IMR-90 (cell line): Measurements from ENCODE around the gene FMO1. TPM values are rescaled to one million over a fixed set of nuclear protein-coding genes. Genes with fewer than 3 reads are reported as not detected.

Experiments
- ATAC-seq: fragments of 200-7000 bp; cut with Tn5 transposase; 2 replicates; pipeline ENCODE4 v1.9.1; 2020; ENCODE audit warnings: low read depth, mild to moderate bottlenecking, moderate library complexity
- BruUV-seq: library from RNA; stranded (reverse); fragments of 400-500 nt; replicated peaks from 2 replicates; lab custom pipeline; 2021; lab: Mats Ljungman, UMichigan
- CTCF ChIA-PET: fragments of 300-600 bp; formaldehyde crosslinking; extraction: SDS; loops from one replicate; lab custom pipeline; 2021; ENCODE audit warnings: antibody characterized with exemption; lab: Yijun Ruan, JAX
- POLR2A ChIA-PET: fragments of 300-600 bp; sonication (Branson Sonifier 250); formaldehyde crosslinking; loops from one replicate; lab custom pipeline; 2022; ENCODE audit warnings: antibody characterized with exemption; ENCODE audit not compliant: unreplicated experiment; lab: Charles Lee
- DNase-seq: peaks from one replicate; pipeline ENCODE4 v3.0.0; 2013
- H2AFZ ChIP-seq: replicated peaks from 2 replicates; pipeline ENCODE3; 2013; ENCODE audit warnings: low read length, mild to moderate bottlenecking; ENCODE audit not compliant: poor library complexity
- H2AK5ac ChIP-seq: 2 replicates; pipeline ENCODE4 v1.6.1; 2013; ENCODE audit warnings: low read depth, low read length, inconsistent platforms
- H2AK9ac ChIP-seq: replicated peaks from 2 replicates; pipeline ENCODE3; 2013; ENCODE audit warnings: mild to moderate bottlenecking, low read depth, low read length, moderate library complexity; ENCODE audit not compliant: poor library complexity
- H2BK120ac ChIP-seq: 2 replicates; pipeline ENCODE4 v1.6.1; 2013; ENCODE audit warnings: low read depth, low read length, inconsistent platforms
- H2BK15ac ChIP-seq: 3 replicates; pipeline ENCODE4 v1.6.1; 2013; ENCODE audit warnings: low read depth, low read length, inconsistent platforms
- H2BK20ac ChIP-seq: 2 replicates; pipeline ENCODE4 v1.6.1; 2013; ENCODE audit warnings: low read depth, mild to moderate bottlenecking, inconsistent platforms, low read length, moderate library complexity
- H2BK5ac ChIP-seq: 2 replicates; pipeline ENCODE4 v1.6.1; 2013; ENCODE audit warnings: mild to moderate bottlenecking, low read depth, low read length, inconsistent platforms; ENCODE audit not compliant: poor library complexity, severe bottlenecking
- H3K14ac ChIP-seq: replicated peaks from 2 replicates; pipeline ENCODE4 v1.6.1; 2013; ENCODE audit warnings: low read depth, low read length, inconsistent platforms
- H3K18ac ChIP-seq: 2 replicates; pipeline ENCODE4 v1.6.1; 2013; ENCODE audit warnings: low read depth, low read length, control low read depth
- H3K23ac ChIP-seq: 2 replicates; pipeline ENCODE4 v1.6.1; 2013; ENCODE audit warnings: low read depth, low read length, inconsistent platforms
- H3K27ac ChIP-seq: 2 replicates; pipeline ENCODE4 v1.5.1; 2013; ENCODE audit warnings: mild to moderate bottlenecking, control low read depth, low read length; ENCODE audit not compliant: insufficient read depth
- H3K27me3 ChIP-seq: 2 replicates; pipeline ENCODE4 v1.6.1; 2013; ENCODE audit warnings: low read length; ENCODE audit not compliant: control insufficient read depth, insufficient read depth
- H3K36me3 ChIP-seq: 2 replicates; pipeline ENCODE4 v1.6.1; 2013; ENCODE audit warnings: low read length, mixed read lengths; ENCODE audit not compliant: control insufficient read depth, insufficient read depth
- H3K4ac ChIP-seq: 2 replicates; pipeline ENCODE4 v1.6.1; 2013; ENCODE audit warnings: low read depth, low read length, inconsistent platforms
- H3K4me1 ChIP-seq: 2 replicates; pipeline ENCODE4 v1.6.1; 2013; ENCODE audit warnings: low read length, mixed read lengths; ENCODE audit not compliant: control insufficient read depth, insufficient read depth
- H3K4me2 ChIP-seq: 2 replicates; pipeline ENCODE4 v1.6.1; 2013; ENCODE audit warnings: low read depth, mild to moderate bottlenecking, control low read depth, low read length, moderate library complexity
- H3K4me3 ChIP-seq: 2 replicates; pipeline ENCODE4 v1.5.1; 2013; ENCODE audit warnings: low read depth, mild to moderate bottlenecking, control low read depth, low read length, moderate library complexity; ENCODE audit not compliant: insufficient read depth
- H3K56ac ChIP-seq: 2 replicates; pipeline ENCODE4 v1.6.1; 2013; ENCODE audit warnings: low read length, inconsistent platforms; ENCODE audit not compliant: insufficient read depth; ENCODE audit errors: extremely low read depth
- H3K79me1 ChIP-seq, 2 experiments: 2 replicates each; pipeline ENCODE4 v1.6.1; 2013; ENCODE audit warnings: low read length in 2 of 2, inconsistent platforms in 1 of 2, low read depth in 1 of 2
- H3K9ac ChIP-seq: 2 replicates; pipeline ENCODE4 v1.6.1; 2013; ENCODE audit warnings: low read depth, low read length, control low read depth
- H3K9me1 ChIP-seq: 2 replicates; pipeline ENCODE4 v1.6.1; 2013; ENCODE audit warnings: low read length, inconsistent platforms; ENCODE audit not compliant: insufficient read depth
- H3K9me3 ChIP-seq: 2 replicates; pipeline ENCODE4 v1.6.1; 2013; ENCODE audit warnings: low read length; ENCODE audit not compliant: control insufficient read depth, insufficient read depth
- H4K20me1 ChIP-seq: 2 replicates; pipeline ENCODE4 v1.6.1; 2013; ENCODE audit warnings: low read length, inconsistent platforms; ENCODE audit not compliant: insufficient read depth
- H4K5ac ChIP-seq: 2 replicates; pipeline ENCODE4 v1.6.1; 2013; ENCODE audit warnings: mild to moderate bottlenecking, low read depth, low read length, control low read depth
- H4K8ac ChIP-seq, 2 experiments: 2 replicates each; pipeline ENCODE4 v1.6.1; 2013; ENCODE audit warnings: low read depth in 2 of 2, low read length in 2 of 2, control low read depth in 1 of 2, inconsistent platforms in 1 of 2
- H4K91ac ChIP-seq: 2 replicates; pipeline ENCODE4 v1.6.1; 2013; ENCODE audit warnings: low read depth, low read length, inconsistent platforms; ENCODE audit not compliant: insufficient read depth
- BHLHE40 ChIP-seq: fragments of 150-350 bp; IDR thresholded peaks from 2 replicates; pipeline ENCODE4 v1.6.1; 2016; ENCODE audit warnings: mild to moderate bottlenecking, low read depth, low read length
- CEBPB ChIP-seq: IDR thresholded peaks from 2 replicates; pipeline ENCODE4 v1.6.1; 2012; ENCODE audit warnings: low read depth, low read length, improper control_type of control experiment
- CHD1 ChIP-seq: IDR thresholded peaks from 2 replicates; pipeline ENCODE4 v1.6.1; 2012; ENCODE audit warnings: low read depth, low read length, improper control_type of control experiment
- FOS ChIP-seq: fragments of 150-350 bp; IDR thresholded peaks from 2 replicates; pipeline ENCODE4 v1.6.1; 2016; ENCODE audit warnings: low read depth, low read length
- MAFK ChIP-seq: IDR thresholded peaks from 2 replicates; pipeline ENCODE4 v1.6.1; 2012; ENCODE audit warnings: low read depth, low read length, improper control_type of control experiment
- MAZ ChIP-seq: IDR thresholded peaks from 2 replicates; pipeline ENCODE4 v1.6.1; 2012; ENCODE audit warnings: low read depth, mild to moderate bottlenecking, low read length, improper control_type of control experiment, moderate library complexity, borderline replicate concordance
- MXI1 ChIP-seq: IDR thresholded peaks from 2 replicates; pipeline ENCODE4 v1.6.1; 2012; ENCODE audit warnings: low read depth, mild to moderate bottlenecking, low read length, moderate library complexity, borderline replicate concordance
- NFE2L2 ChIP-seq: fragments of 150-350 bp; IDR thresholded peaks from 2 replicates; pipeline ENCODE4 v1.6.1; 2016; ENCODE audit warnings: low read depth, mild to moderate bottlenecking, low read length
- RAD21 ChIP-seq: IDR thresholded peaks from 2 replicates; pipeline ENCODE4 v1.6.1; 2012; ENCODE audit warnings: low read length, improper control_type of control experiment
- RCOR1 ChIP-seq: IDR thresholded peaks from 2 replicates; pipeline ENCODE4 v1.6.1; 2012; ENCODE audit warnings: mild to moderate bottlenecking, low read length, improper control_type of control experiment; ENCODE audit not compliant: insufficient replicate concordance
- RFX5 ChIP-seq: IDR thresholded peaks from 2 replicates; pipeline ENCODE4 v1.8.0; 2012; ENCODE audit warnings: low read depth, mild to moderate bottlenecking, low read length, moderate library complexity
- SMC3 ChIP-seq: fragments of 150-350 bp; IDR thresholded peaks from 2 replicates; pipeline ENCODE4 v1.6.1; 2016; ENCODE audit warnings: low read depth, mild to moderate bottlenecking, antibody characterized with exemption, low read length, moderate library complexity
- WGBS, 2 experiments: methylation state at CpG; one replicate each; pipeline versions ENCODE4 v1.1.5 to v1.1.7; 2013; ENCODE audit warnings: missing lambda C conversion rate in 2 of 2; ENCODE audit not compliant: insufficient read length in 1 of 2; ENCODE audit errors: extremely low coverage in 2 of 2; 5-methylcytosine and 5-hydroxymethylcytosine counted together
- dilution Hi-C: fragments of 300-500 bp; cut with HindIII; formaldehyde crosslinking; loops from one replicate; pipeline ENCODE4 v1.14.3; 2018; ENCODE audit warnings: low sequenced_read_pairs; ENCODE audit not compliant: unreplicated experiment
- in situ Hi-C: fragments of 300-500 bp; cut with MboI; formaldehyde crosslinking; loops from 3 replicates; pipeline ENCODE4 v1.14.3; 2019; ENCODE audit warnings: low sequenced_read_pairs, inconsistent platforms, mixed read lengths
- intact Hi-C: fragments of 100-400 bp; cut with micrococcal nuclease; formaldehyde crosslinking; loops from 2 replicates; pipeline ENCODE4 v1.10.0; 2022
- polyA plus RNA-seq, 3 experiments: library from polyadenylated mRNA; depleted of rRNA; stranded (reverse); fragments of >200 nt; gene quantifications; 2 replicates each; pipeline ENCODE4 v1.2.3, GENCODE V29; 2012; ENCODE audit warnings: low replicate concordance in 1 of 3
- total RNA-seq: library from RNA; depleted of rRNA; stranded (reverse); fragments of >200 nt; gene quantifications from 2 replicates; pipeline ENCODE4 v1.2.3, GENCODE V29; 2012
- TF ChIP-seq, protein P1 (sequence below): fragments of 150-350 bp; IDR thresholded peaks from 2 replicates; pipeline ENCODE4 v1.6.1; 2017; ENCODE audit warnings: mild to moderate bottlenecking, antibody characterized with exemption, low read length, low read depth
- TF ChIP-seq, protein P2 (sequence below): conservative IDR thresholded peaks from 2 replicates; pipeline ENCODE4 v1.5.1; 2012; ENCODE audit warnings: mild to moderate bottlenecking, low read depth, low read length, improper control_type of control experiment
- TF ChIP-seq, protein P3 (sequence below): fragments of 150-350 bp; IDR thresholded peaks from 2 replicates; pipeline ENCODE4 v1.6.1; 2016; ENCODE audit warnings: low read depth, mild to moderate bottlenecking, low read length, moderate library complexity, borderline replicate concordance

FMO1 gene
- total and polyA plus RNA-seq, 2 of the 4 experiments (the other 2 are of a cell fraction): not detected

DNA sequence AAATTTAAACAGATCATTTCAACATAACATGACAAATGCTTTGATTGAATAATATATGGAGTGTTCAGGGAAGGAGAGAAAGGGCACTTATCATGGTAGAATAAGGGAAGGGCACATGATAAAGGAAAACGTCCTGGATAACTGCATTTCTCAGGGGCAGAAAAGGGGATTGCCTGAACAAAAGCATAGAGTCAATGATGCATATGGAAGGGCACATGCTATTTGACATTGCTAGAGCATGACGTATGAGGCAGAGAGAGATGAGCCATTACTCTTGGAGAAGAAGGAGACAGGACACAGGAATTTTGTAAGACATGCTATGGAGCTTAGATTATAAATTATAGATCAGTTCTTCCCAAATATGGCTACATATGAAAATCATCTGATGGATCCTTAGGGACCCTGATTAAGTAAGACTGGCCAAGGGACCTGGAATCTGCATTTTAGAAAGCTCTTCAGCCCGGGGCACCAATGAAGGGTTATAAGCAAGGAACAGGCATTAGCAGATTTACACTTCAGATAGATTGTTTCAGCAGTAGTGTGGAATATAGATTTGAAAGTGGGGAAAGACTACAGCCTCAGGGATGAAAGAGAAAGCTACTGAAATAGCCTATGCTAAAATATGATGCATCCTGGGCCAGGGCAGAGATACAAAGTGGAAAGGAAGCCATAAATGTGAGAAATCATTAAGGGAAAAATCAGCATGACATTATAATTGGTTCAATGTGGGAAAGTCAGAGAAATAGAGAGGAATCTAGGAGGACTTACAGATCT is 41.9 kb upstream of the FMO1 start:
- ChIA-PET POLR2A (no interaction called here), CTCF (interaction anchor here (0.5 to 0.8 kb wide), 2 partner anchors 14 to 19 kb away, joined by 3 to 4 read pairs; no protein-coding TSS in a partner anchor)
- H3K27ac ChIP-seq: no peak overlapping the region
- TF ChIP-seq, protein P1, sequence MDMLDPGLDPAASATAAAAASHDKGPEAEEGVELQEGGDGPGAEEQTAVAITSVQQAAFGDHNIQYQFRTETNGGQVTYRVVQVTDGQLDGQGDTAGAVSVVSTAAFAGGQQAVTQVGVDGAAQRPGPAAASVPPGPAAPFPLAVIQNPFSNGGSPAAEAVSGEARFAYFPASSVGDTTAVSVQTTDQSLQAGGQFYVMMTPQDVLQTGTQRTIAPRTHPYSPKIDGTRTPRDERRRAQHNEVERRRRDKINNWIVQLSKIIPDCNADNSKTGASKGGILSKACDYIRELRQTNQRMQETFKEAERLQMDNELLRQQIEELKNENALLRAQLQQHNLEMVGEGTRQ: no peak
- TF ChIP-seq, protein P2, sequence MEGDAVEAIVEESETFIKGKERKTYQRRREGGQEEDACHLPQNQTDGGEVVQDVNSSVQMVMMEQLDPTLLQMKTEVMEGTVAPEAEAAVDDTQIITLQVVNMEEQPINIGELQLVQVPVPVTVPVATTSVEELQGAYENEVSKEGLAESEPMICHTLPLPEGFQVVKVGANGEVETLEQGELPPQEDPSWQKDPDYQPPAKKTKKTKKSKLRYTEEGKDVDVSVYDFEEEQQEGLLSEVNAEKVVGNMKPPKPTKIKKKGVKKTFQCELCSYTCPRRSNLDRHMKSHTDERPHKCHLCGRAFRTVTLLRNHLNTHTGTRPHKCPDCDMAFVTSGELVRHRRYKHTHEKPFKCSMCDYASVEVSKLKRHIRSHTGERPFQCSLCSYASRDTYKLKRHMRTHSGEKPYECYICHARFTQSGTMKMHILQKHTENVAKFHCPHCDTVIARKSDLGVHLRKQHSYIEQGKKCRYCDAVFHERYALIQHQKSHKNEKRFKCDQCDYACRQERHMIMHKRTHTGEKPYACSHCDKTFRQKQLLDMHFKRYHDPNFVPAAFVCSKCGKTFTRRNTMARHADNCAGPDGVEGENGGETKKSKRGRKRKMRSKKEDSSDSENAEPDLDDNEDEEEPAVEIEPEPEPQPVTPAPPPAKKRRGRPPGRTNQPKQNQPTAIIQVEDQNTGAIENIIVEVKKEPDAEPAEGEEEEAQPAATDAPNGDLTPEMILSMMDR: no peak
- TF ChIP-seq FOS: no peak
- no peak for TF ChIP-seq RCOR1
- TF ChIP-seq BHLHE40: no peak
- no peak for TF ChIP-seq MAFK
- TF ChIP-seq MXI1: no peak
- TF ChIP-seq CHD1: no peak
- TF ChIP-seq RAD21: no peak
- TF ChIP-seq, protein P3, sequence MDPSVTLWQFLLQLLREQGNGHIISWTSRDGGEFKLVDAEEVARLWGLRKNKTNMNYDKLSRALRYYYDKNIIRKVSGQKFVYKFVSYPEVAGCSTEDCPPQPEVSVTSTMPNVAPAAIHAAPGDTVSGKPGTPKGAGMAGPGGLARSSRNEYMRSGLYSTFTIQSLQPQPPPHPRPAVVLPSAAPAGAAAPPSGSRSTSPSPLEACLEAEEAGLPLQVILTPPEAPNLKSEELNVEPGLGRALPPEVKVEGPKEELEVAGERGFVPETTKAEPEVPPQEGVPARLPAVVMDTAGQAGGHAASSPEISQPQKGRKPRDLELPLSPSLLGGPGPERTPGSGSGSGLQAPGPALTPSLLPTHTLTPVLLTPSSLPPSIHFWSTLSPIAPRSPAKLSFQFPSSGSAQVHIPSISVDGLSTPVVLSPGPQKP: no peak
- TF ChIP-seq CEBPB: no peak
- TF ChIP-seq MAZ: no peak
- no peak for TF ChIP-seq RFX5
- no peak for TF ChIP-seq SMC3
- TF ChIP-seq NFE2L2: no peak

More for the DNA sequence above, 41.9 kb upstream of the FMO1 start:
- H3K79me1 ChIP-seq: no peaks in the 10 kb centered on the region
- no peak overlapping the region for H2AK9ac ChIP-seq
- no peaks in the 10 kb centered on the region for H3K4me1 ChIP-seq
- H3K23ac ChIP-seq: no peak overlapping the region
- H3K4ac ChIP-seq: no peak overlapping the region
- no peak overlapping the region for H2BK15ac ChIP-seq
- ATAC-seq (no peak), DNase-seq (no peak)
- WGBS, 2 experiments: 46% methylated on average over 1 of the region's 3 CpGs; no CpG with 5 or more reads in 1 of the 2 experiments
- no peaks in the 10 kb centered on the region for H3K9me3 ChIP-seq
- no peak overlapping the region for H2AFZ ChIP-seq
- intact Hi-C loops (no loop called here), dilution Hi-C loops (no loop called here), in situ Hi-C loops (no loop called here)
- H3K9me1 ChIP-seq: no peaks in the 10 kb centered on the region
- no peaks in the 10 kb centered on the region for H4K20me1 ChIP-seq
- H3K56ac ChIP-seq: no peak overlapping the region
- no peak overlapping the region for H4K8ac ChIP-seq
- H2AK5ac ChIP-seq: no peak overlapping the region
- no peak overlapping the region for H4K5ac ChIP-seq
- no TSS peak for BruUV-seq
- H4K91ac ChIP-seq: no peak overlapping the region
- no peak overlapping the region for H3K18ac ChIP-seq
- H2BK5ac ChIP-seq: no peak overlapping the region
- no peak overlapping the region for H2BK20ac ChIP-seq
- H3K27me3 ChIP-seq: no peaks in the 10 kb centered on the region
- H3K36me3 ChIP-seq: no peaks in the 10 kb centered on the region
- no peak overlapping the region for H3K9ac ChIP-seq
- H2BK120ac ChIP-seq: no peak overlapping the region
- no peak overlapping the region for H3K4me2 ChIP-seq
- no peak overlapping the region for H3K14ac ChIP-seq
- H3K4me3 ChIP-seq: no peak overlapping the region
